Bronchial epithelial cell (primary cell): Measurements from ENCODE around the gene FASN. TPM values are rescaled to one million over a fixed set of nuclear protein-coding genes. Genes with fewer than 3 reads are reported as not detected.

Experiments used
- DNase-seq: peaks from one replicate; pipeline ENCODE4 v3.0.0-alpha.2; 2010; ENCODE audit warnings: low read depth
- FAIRE-seq: peaks from 2 replicates; lab custom pipeline; 2011; peaks lifted over from hg19 to GRCh38; lab: Jason Lieb, UNC
- H3K27me3 ChIP-seq: 2 replicates; pipeline ENCODE4 v1.5.1; 2011; ENCODE audit warnings: low read length; ENCODE audit not compliant: control insufficient read depth, insufficient read depth
- H3K36me3 ChIP-seq: 2 replicates; pipeline ENCODE4 v1.5.1; 2011; ENCODE audit warnings: low read length; ENCODE audit not compliant: control insufficient read depth, insufficient read depth
- H3K4me3 ChIP-seq: 2 replicates; pipeline ENCODE4 v1.5.1; 2011; ENCODE audit warnings: mild to moderate bottlenecking, low read depth, low read length, control low read depth
- total RNA-seq: library from RNA; depleted of rRNA; stranded (reverse); fragments of >200 nt; gene quantifications from 2 replicates; pipeline ENCODE4 v1.2.1, GENCODE V29; 2014
- TF ChIP-seq, protein P1 (sequence below): IDR thresholded peaks from 2 replicates; pipeline ENCODE4 v1.5.1; 2011; ENCODE audit warnings: mild to moderate bottlenecking, moderate library complexity, low read length, control low read depth, inconsistent platforms; ENCODE audit not compliant: insufficient read depth, severe bottlenecking

The FASN gene
- total RNA-seq, 1 donor from 2014 or later = 37.1 TPM

DNA sequence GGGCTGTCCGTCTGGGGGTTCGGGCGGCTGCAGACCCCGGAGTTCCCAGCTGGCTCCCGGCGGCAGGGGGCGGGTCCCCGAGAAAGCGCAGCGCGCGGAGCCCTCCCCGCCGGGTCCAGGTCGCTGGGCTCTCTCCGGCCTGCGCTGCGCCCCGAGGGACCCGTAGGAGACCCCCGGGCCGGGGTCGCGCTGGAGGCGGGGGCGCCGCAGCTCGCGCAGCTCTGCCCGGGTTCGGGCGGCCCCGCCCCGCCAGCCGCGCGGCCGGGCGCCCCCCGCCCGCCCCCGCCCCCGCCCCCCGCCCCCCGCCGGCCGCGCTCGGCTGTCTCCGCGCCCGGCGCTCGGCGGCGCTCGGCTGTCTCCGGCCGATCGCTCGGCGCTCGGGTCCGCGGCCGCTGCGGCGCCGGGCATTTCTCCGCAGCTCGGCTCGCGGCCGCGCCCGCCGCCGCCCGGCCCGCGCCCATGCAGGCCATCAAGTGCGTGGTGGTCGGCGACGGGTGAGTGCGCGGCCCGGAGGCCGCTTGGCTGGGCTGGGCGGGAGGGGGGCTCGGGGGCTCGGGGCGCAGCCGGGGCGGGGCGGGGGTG is 66.6 kb downstream of the FASN start, which contains the start of gene RAC3:
Gene RAC3, plus strand, starts transcription at position 376 of the 582 bp plus-strand sequence. Its CDS starts 84 bp downstream, at position 460.
- FAIRE-seq (no peak), DNase-seq (no peak)
- H3K4me3 ChIP-seq = peak within 1 kb of the TSS; percentile 51
- peaks cover 9% of the 10 kb centered on the region for H3K36me3 ChIP-seq
- TF ChIP-seq, protein P1, sequence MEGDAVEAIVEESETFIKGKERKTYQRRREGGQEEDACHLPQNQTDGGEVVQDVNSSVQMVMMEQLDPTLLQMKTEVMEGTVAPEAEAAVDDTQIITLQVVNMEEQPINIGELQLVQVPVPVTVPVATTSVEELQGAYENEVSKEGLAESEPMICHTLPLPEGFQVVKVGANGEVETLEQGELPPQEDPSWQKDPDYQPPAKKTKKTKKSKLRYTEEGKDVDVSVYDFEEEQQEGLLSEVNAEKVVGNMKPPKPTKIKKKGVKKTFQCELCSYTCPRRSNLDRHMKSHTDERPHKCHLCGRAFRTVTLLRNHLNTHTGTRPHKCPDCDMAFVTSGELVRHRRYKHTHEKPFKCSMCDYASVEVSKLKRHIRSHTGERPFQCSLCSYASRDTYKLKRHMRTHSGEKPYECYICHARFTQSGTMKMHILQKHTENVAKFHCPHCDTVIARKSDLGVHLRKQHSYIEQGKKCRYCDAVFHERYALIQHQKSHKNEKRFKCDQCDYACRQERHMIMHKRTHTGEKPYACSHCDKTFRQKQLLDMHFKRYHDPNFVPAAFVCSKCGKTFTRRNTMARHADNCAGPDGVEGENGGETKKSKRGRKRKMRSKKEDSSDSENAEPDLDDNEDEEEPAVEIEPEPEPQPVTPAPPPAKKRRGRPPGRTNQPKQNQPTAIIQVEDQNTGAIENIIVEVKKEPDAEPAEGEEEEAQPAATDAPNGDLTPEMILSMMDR = no peak
- no peaks in the 10 kb centered on the region for H3K27me3 ChIP-seq

DNA sequence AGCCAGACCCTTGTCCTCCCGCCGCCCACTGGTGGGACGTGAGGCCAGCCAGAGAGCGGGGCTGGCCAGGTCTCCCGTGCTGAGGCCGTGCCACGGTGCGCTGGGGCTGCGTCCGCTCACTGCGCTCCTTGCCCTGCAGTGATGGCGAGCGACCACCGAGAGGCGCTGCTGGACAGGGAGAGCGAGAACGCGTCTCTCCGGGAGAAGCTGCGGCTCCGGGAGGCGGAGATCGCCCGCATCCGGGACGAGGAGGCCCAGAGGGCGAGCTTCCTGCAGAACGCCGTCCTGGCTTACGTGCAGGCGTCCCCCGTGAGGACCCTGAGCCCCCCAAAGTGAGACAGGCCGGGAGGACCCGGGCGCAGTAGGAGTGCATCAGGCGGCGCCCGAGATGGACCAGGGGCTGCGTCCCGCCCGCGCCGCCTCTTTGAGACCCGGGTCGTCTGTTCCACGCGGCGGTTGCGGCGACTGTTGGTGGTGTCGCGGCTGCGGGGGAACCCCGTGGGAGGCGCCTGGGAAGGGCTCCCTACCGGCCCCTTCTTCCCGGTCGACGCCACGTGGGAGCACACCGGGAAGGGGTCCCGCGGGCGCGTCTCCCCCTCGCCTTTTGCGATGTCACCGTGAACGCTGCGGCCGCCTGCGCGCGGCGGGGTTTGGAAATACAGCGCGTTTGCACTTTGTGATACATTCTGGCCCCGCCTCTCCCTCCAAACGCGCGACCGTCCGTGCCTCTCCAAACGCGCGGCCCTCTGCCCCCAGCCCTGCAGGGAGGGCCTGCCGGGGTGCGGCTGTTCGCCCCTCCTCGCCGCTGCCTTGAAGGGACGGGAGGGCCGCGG is 67.3 kb downstream of the FASN start:
- DNase-seq (peak; percentile 71), FAIRE-seq (no peak)
- Histone ChIP-seq H3K27me3 (no peaks in the 10 kb centered on the region), H3K4me3 (peak overlapping the region; percentile 51), H3K36me3 (peaks cover 5% of the 10 kb centered on the region)
- TF ChIP-seq, protein P1 = peak; percentile 98

- DNase-seq (no peak), FAIRE-seq (no peak)
- peaks cover 5% of the 10 kb centered on the region for H3K36me3 ChIP-seq
- H3K27me3 ChIP-seq = no peaks in the 10 kb centered on the region
- H3K4me3 ChIP-seq = no peak overlapping the region
- TF ChIP-seq, protein P1 = no peak
Observed at GRCh38 chr17:82029990-82030469, 68.0 kb downstream of the FASN start.

- H3K27me3 ChIP-seq = no peaks in the 10 kb centered on the region
- TF ChIP-seq, protein P1 = no peak
- H3K4me3 ChIP-seq = no peak overlapping the region
- FAIRE-seq (no peak), DNase-seq (no peak)
- peaks cover 5% of the 10 kb centered on the region for H3K36me3 ChIP-seq
Observed at GRCh38 chr17:82029391-82029790, 68.6 kb downstream of the FASN start.

DNA sequence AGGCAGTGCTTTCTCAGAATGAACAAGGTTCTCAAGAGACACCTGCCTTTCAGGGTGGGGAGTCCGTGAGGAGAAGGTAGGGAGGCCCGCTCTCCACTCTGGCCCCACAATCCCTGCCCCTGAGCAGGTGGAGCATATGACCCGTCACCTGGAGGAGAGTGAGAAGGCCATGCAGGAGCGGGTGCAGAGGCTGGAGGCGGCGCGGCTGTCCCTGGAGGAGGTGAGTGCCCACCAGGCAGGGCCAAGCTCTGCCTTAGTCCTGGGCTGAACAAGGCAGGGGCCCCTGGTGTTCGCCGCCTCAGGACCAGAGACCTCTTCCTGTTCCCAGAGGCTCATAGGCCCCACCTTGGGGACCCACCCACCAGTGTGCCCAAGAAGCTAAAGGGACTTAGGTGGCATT is 69.1 kb downstream of the FASN start:
- DNase-seq = no peak
- H3K27me3 ChIP-seq = no peaks in the 10 kb centered on the region
- H3K36me3 ChIP-seq = peaks cover 2% of the 10 kb centered on the region
- FAIRE-seq = no peak
- TF ChIP-seq, protein P1 = no peak
- H3K4me3 ChIP-seq = no peak overlapping the region

Other genes with a start within 250 kb of the FASN start
- 673 and 821 TPM in 2 replicates for gene P4HB, start 237.7 kb downstream of the FASN start, total RNA-seq
- gene ARHGDIA, start 226.9 kb downstream of the FASN start, total RNA-seq = 57.4 and 67.0 TPM in 2 replicates
- 105 and 145 TPM in 2 replicates for gene ALYREF, start 206.7 kb downstream of the FASN start, total RNA-seq
- 237 and 251 TPM in 2 replicates for gene ANAPC11, start 206.5 kb downstream of the FASN start, total RNA-seq
- 0.26 and 0.51 TPM in 2 replicates for gene NPB, start 196.0 kb downstream of the FASN start, total RNA-seq
- 16.5 and 29.5 TPM in 2 replicates for gene PCYT2, start 186.8 kb downstream of the FASN start, total RNA-seq
- 48.4 and 62.2 TPM in 2 replicates for gene SIRT7, start 180.1 kb downstream of the FASN start, total RNA-seq
- 16.8 and 19.6 TPM in 2 replicates for gene MAFG, start 170.5 kb downstream of the FASN start, total RNA-seq
- gene PYCR1, start 160.9 kb downstream of the FASN start, total RNA-seq = 152 and 178 TPM in 2 replicates
- gene MYADML2, start 151.0 kb downstream of the FASN start, total RNA-seq = not detected in 2 replicates
- gene NOTUM, start 137.0 kb downstream of the FASN start, total RNA-seq = 0.13 TPM in 1 of 2 replicates, not detected in the other
- gene ASPSCR1, start 120.6 kb downstream of the FASN start, total RNA-seq = 22.6 and 32.1 TPM in 2 replicates
- gene CENPX, start 75.4 kb downstream of the FASN start, total RNA-seq = 33.8 and 38.7 TPM in 2 replicates
- gene LRRC45, start 74.9 kb downstream of the FASN start, total RNA-seq = 6.1 and 8.4 TPM in 2 replicates
- gene RAC3, start 66.6 kb downstream of the FASN start, total RNA-seq = 18.7 and 25.2 TPM in 2 replicates
- 83.3 and 87.9 TPM in 2 replicates for gene DCXR, start 60.5 kb downstream of the FASN start, total RNA-seq
- gene RFNG, start 46.4 kb downstream of the FASN start, total RNA-seq = 26.3 and 38.7 TPM in 2 replicates
- 83.7 and 117 TPM in 2 replicates for gene GPS1, start 46.3 kb downstream of the FASN start, total RNA-seq
- gene DUS1L, start 32.4 kb downstream of the FASN start, total RNA-seq = 122 and 125 TPM in 2 replicates
- gene CCDC57, start 114.6 kb upstream of the FASN start, total RNA-seq = 8.1 and 10.8 TPM in 2 replicates
- 162 and 205 TPM in 2 replicates for gene SLC16A3, start 130.8 kb upstream of the FASN start, total RNA-seq
- gene CSNK1D, start 175.5 kb upstream of the FASN start, total RNA-seq = 64.9 and 72.4 TPM in 2 replicates
- not detected in 2 replicates for gene CD7, start 219.4 kb upstream of the FASN start, total RNA-seq
- 1.3 and 3.7 TPM in 2 replicates for gene SECTM1, start 235.5 kb upstream of the FASN start, total RNA-seq